Liver (tissue), 9 donors: ENCODE data around the gene TOGARAM1. TPM values are rescaled to one million over a fixed set of nuclear protein-coding genes. Genes with fewer than 3 reads are reported as not detected.

Experiments
- DNase-seq: peaks from one replicate; pipeline ENCODE4 v3.0.0-alpha.2; 2017; ENCODE audit warnings: low spot score
- H3K27ac ChIP-seq, 2 donors: one replicate each; pipeline ENCODE4 v1.7.0; 2013; ENCODE audit warnings: inconsistent platforms in 2 of 2, low read length in 2 of 2, control low read depth in 1 of 2, low read depth in 1 of 2, mild to moderate bottlenecking in 1 of 2
- H3K27me3 ChIP-seq, 4 donors: one replicate each; pipeline versions ENCODE4 v1.6.1 to v1.7.0; 2013; ENCODE audit warnings: low read length in 3 of 4, inconsistent platforms in 1 of 4, mild to moderate bottlenecking in 1 of 4, moderate library complexity in 1 of 4; ENCODE audit not compliant: control insufficient read depth in 4 of 4, insufficient read depth in 4 of 4
- H3K36me3 ChIP-seq, 4 donors: one replicate each; pipeline versions ENCODE4 v1.6.1 to v1.7.0; 2013; ENCODE audit warnings: low read length in 3 of 4, mild to moderate bottlenecking in 3 of 4, low read depth in 1 of 4, moderate library complexity in 1 of 4; ENCODE audit not compliant: control insufficient read depth in 4 of 4, insufficient read depth in 3 of 4
- H3K4me1 ChIP-seq, 4 donors: one replicate each; pipeline versions ENCODE4 v1.6.1 to v1.7.0; 2013; ENCODE audit warnings: low read length in 3 of 4, mild to moderate bottlenecking in 3 of 4, moderate library complexity in 1 of 4; ENCODE audit not compliant: control insufficient read depth in 4 of 4, insufficient read depth in 4 of 4
- H3K4me3 ChIP-seq, 3 donors: one replicate each; pipeline versions ENCODE4 v1.6.1 to v1.7.0; 2013; ENCODE audit warnings: low read length in 3 of 3, control low read depth in 1 of 3, low read depth in 1 of 3, mild to moderate bottlenecking in 1 of 3
- H3K9ac ChIP-seq, 2 donors: one replicate each; pipeline ENCODE4 v1.7.0; 2013; ENCODE audit warnings: low read length in 2 of 2, mild to moderate bottlenecking in 2 of 2, moderate library complexity in 2 of 2, control low read depth in 1 of 2, low read depth in 1 of 2
- H3K9me3 ChIP-seq, 4 donors: one replicate each; pipeline versions ENCODE4 v1.6.1 to v1.7.0; 2013; ENCODE audit warnings: low read length in 3 of 4; ENCODE audit not compliant: control insufficient read depth in 4 of 4
- FOXA1 ChIP-seq: IDR thresholded peaks from 2 replicates; pipeline ENCODE4 v1.6.1; 2016; ENCODE audit warnings: antibody characterized with exemption
- FOXA2 ChIP-seq: IDR thresholded peaks from 2 replicates; pipeline ENCODE4 v1.6.1; 2016; ENCODE audit warnings: antibody characterized with exemption
- GABPA ChIP-seq, 2 donors: IDR thresholded peaks in 1 of 2; conservative IDR thresholded peaks in 1 of 2; 2 replicates each; pipeline ENCODE4 v1.6.1; 2016; ENCODE audit warnings: antibody characterized with exemption in 2 of 2, mild to moderate bottlenecking in 1 of 2, moderate library complexity in 1 of 2
- HNF4A ChIP-seq, 2 donors: conservative IDR thresholded peaks; 2 replicates each; pipeline ENCODE4 v1.6.1; 2016; ENCODE audit warnings: antibody characterized with exemption in 2 of 2, mild to moderate bottlenecking in 2 of 2
- HNF4G ChIP-seq: IDR thresholded peaks from 2 replicates; pipeline ENCODE4 v1.6.1; 2016; ENCODE audit warnings: antibody characterized with exemption
- JUND ChIP-seq, 2 donors: IDR thresholded peaks; 2 replicates each; pipeline ENCODE4 v1.6.1; 2016; ENCODE audit warnings: antibody characterized with exemption in 2 of 2
- MAX ChIP-seq: IDR thresholded peaks from 2 replicates; pipeline ENCODE4 v1.6.1; 2016; ENCODE audit warnings: antibody characterized with exemption
- NR2F2 ChIP-seq: IDR thresholded peaks from 2 replicates; pipeline ENCODE4 v1.6.1; 2016; ENCODE audit warnings: antibody characterized with exemption
- REST ChIP-seq: IDR thresholded peaks from 2 replicates; pipeline ENCODE4 v1.6.1; 2016; ENCODE audit warnings: antibody characterized with exemption, mild to moderate bottlenecking
- RXRA ChIP-seq, 2 donors: IDR thresholded peaks; 2 replicates each; pipeline ENCODE4 v1.6.1; 2017 to 2018; ENCODE audit warnings: antibody characterized with exemption in 2 of 2, mild to moderate bottlenecking in 1 of 2
- SP1 ChIP-seq: IDR thresholded peaks from 2 replicates; pipeline ENCODE4 v1.6.1; 2018; ENCODE audit warnings: antibody characterized with exemption, mild to moderate bottlenecking
- YY1 ChIP-seq: IDR thresholded peaks from 2 replicates; pipeline ENCODE4 v1.6.1; 2016; ENCODE audit warnings: antibody characterized with exemption, mild to moderate bottlenecking
- ZBTB33 ChIP-seq: IDR thresholded peaks from 2 replicates; pipeline ENCODE4 v1.6.1; 2016; ENCODE audit warnings: antibody characterized with exemption
- WGBS: extraction: QIAGEN DNeasy Blood & Tissue Kit; methylation state at CpG from one replicate; pipeline ENCODE4 v1.1.7; 2013; 5-methylcytosine and 5-hydroxymethylcytosine counted together
- polyA plus RNA-seq, 2 donors: library from polyadenylated mRNA; stranded (reverse) in 1 of 2; unstranded in 1 of 2; fragments of 200-250 nt in 1 of 2; fragments of >200 nt in 1 of 2; fragmentation: Nextera tagmentation in 1 of 2; extraction: Ambion mirVana in 1 of 2; gene quantifications; one replicate each; pipeline versions ENCODE4 v1.2.1 to v1.2.3, GENCODE V29; 2013 to 2015
- total RNA-seq, 2 donors: library from RNA; depleted of rRNA; stranded (reverse); fragments of >200 nt; gene quantifications; one replicate each; pipeline ENCODE4 v1.2.3, GENCODE V29; 2014
- TF ChIP-seq, protein P1 (sequence below): IDR thresholded peaks from 2 replicates; pipeline ENCODE4 v1.6.1; 2016; ENCODE audit warnings: antibody characterized with exemption
- donor health status: healthy.
- donor health status: healthy.
- donor health status: healthy.
- donor health status: healthy.
- donor health status: healthy.

Gene TOGARAM1
- total and polyA plus RNA-seq, 4 donors = 2.5 to 12.7 (median 7.5) TPM

DNA sequence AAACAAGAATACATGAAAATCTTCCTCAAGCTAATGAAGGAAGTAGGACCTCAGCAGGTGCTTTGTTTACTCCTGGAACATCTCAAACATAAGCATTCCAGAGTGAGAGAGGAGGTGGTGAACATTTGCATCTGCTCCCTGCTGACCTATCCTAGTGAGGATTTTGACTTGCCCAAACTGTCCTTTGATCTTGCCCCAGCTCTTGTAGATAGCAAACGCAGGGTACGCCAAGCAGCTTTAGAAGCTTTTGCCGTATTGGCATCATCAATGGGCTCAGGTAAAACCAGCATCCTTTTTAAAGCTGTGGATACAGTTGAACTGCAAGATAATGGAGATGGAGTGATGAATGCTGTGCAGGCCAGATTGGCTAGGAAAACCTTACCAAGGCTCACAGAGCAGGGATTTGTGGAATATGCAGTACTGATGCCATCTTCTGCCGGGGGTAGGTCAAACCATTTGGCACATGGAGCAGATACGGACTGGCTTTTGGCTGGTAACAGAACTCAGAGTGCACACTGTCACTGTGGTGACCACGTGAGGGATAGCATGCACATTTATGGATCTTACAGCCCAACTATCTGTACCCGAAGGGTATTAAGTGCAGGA, 1.9 kb downstream of the TOGARAM1 start (continued):
- TF ChIP-seq ZBTB33 (no peak), NR2F2 (no peak), GABPA (IDR thresholded peaks at IDR 0.05 in 1 of 2, conservative IDR thresholded peaks at IDR 0.05 in 1 of 2) (peak in 1 of 2 donors; percentile 30)

- Histone ChIP-seq H3K27me3 (no peaks in the 10 kb centered on the region), H3K9ac (no peak overlapping the region), H3K4me1 (peaks cover 3 to 38% (median 33%) of the 10 kb centered on the region in 4 donors), H3K27ac (no peak overlapping the region), H3K4me3 (no peak overlapping the region), H3K9me3 (peaks cover 0 to 5% (median 0%) of the 10 kb centered on the region in 4 donors), H3K36me3 (peaks cover 0 to 2% (median 0%) of the 10 kb centered on the region in 4 donors)
- WGBS = 90% methylated on average over 4 of the region's 4 CpGs
- no peak for TF ChIP-seq HNF4A (conservative IDR thresholded peaks at IDR 0.05)
- TF ChIP-seq RXRA (IDR thresholded peaks at IDR 0.05) = no peak
- TF ChIP-seq MAX = no peak
- TF ChIP-seq JUND (IDR thresholded peaks at IDR 0.05) = no peak
- no peak for TF ChIP-seq YY1
- no peak for TF ChIP-seq FOXA2
- no peak for TF ChIP-seq HNF4G
- no peak for TF ChIP-seq SP1
- DNase-seq = no peak
These were observed 4.8 kb downstream of the TOGARAM1 start for GRCh38 chr14:44966601-44967336.

DNA sequence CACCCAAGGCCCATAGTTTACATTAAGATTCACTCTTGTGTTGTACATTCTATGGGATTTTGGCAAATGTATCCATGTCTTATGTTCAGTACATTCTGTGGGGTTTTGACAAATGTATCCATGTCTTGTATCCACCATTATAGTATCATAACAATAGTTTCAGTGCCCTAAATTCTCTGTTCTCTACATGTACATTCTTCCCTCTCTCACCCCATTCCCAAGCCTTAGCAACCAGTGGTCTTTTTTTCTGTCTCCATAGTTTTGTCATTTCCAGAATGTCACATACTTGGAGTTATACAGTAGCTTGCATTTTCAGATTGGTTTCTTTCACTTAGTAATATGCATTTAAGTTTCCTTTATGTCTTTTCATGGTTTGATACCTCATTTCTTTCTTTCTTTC, 6.7 kb downstream of the TOGARAM1 start:
- Histone ChIP-seq H3K4me1 (peaks cover 3 to 26% (median 22%) of the 10 kb centered on the region in 4 donors), H3K4me3 (no peak overlapping the region), H3K27ac (no peak overlapping the region)

More for the DNA sequence above, 6.7 kb downstream of the TOGARAM1 start:
- Histone ChIP-seq H3K9me3 (peaks cover 0 to 5% (median 0%) of the 10 kb centered on the region in 4 donors), H3K36me3 (peaks cover 0 to 2% (median 0%) of the 10 kb centered on the region in 4 donors), H3K27me3 (no peaks in the 10 kb centered on the region), H3K9ac (no peak overlapping the region)
- TF ChIP-seq HNF4G = no peak
- TF ChIP-seq FOXA1 = no peak
- TF ChIP-seq JUND (IDR thresholded peaks at IDR 0.05) = no peak
- no peak for TF ChIP-seq ZBTB33
- TF ChIP-seq REST = no peak
- TF ChIP-seq GABPA (IDR thresholded peaks at IDR 0.05 in 1 of 2, conservative IDR thresholded peaks at IDR 0.05 in 1 of 2) = no peak
- TF ChIP-seq, protein P1, sequence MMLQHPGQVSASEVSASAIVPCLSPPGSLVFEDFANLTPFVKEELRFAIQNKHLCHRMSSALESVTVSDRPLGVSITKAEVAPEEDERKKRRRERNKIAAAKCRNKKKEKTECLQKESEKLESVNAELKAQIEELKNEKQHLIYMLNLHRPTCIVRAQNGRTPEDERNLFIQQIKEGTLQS = no peak
- DNase-seq = no peak
